Spleen (tissue), 11 donors: ENCODE results near the gene DOCK4. TPM values are rescaled to one million over a fixed set of nuclear protein-coding genes. Genes with fewer than 3 reads are reported as not detected.

Experiments used
- DNase-seq: peaks from one replicate; pipeline ENCODE4 v3.0.0-alpha.2; 2020
- H3K27ac ChIP-seq, 8 donors: fragments of 200-600 bp; sonication (generic) in 7 of 8; 1 replicate in 4 of 8; 2 replicates in 4 of 8; pipeline versions ENCODE4 v1.5.0 to v1.8.0; 2016 to 2021; ENCODE audit warnings: inconsistent platforms in 4 of 8, mild to moderate bottlenecking in 4 of 8, moderate library complexity in 1 of 8
- H3K27me3 ChIP-seq, 7 donors: fragments of 200-600 bp; sonication (generic) in 6 of 7; replicated peaks in 1 of 7; 1 replicate in 4 of 7; 2 replicates in 3 of 7; pipeline versions ENCODE4 v1.5.0 to v1.8.0; 2016 to 2021; ENCODE audit warnings: inconsistent platforms in 3 of 7, mild to moderate bottlenecking in 1 of 7
- H3K36me3 ChIP-seq, 6 donors: fragments of 200-600 bp; sonication (generic) in 5 of 6; 1 replicate in 4 of 6; 2 replicates in 2 of 6; pipeline versions ENCODE4 v1.5.0 to v1.8.0; 2016 to 2021; ENCODE audit warnings: inconsistent platforms in 2 of 6
- H3K4me1 ChIP-seq, 6 donors: fragments of 200-600 bp; sonication (generic) in 5 of 6; 1 replicate in 3 of 6; 2 replicates in 3 of 6; pipeline versions ENCODE4 v1.5.0 to v1.8.0; 2016 to 2021; ENCODE audit warnings: inconsistent platforms in 3 of 6
- H3K4me3 ChIP-seq, 8 donors: fragments of 200-600 bp; sonication (generic) in 7 of 8; 1 replicate in 4 of 8; 2 replicates in 4 of 8; pipeline versions ENCODE4 v1.5.0 to v1.8.0; 2016 to 2021; ENCODE audit warnings: inconsistent platforms in 4 of 8, mild to moderate bottlenecking in 4 of 8, moderate library complexity in 2 of 8
- H3K9me3 ChIP-seq, 8 donors: fragments of 200-600 bp; sonication (generic) in 7 of 8; 1 replicate in 4 of 8; 2 replicates in 4 of 8; pipeline versions ENCODE4 v1.5.0 to v1.8.0; 2016 to 2021; ENCODE audit warnings: inconsistent platforms in 4 of 8
- POLR2A ChIP-seq, 3 donors: fragments of 450-650 bp; IDR thresholded peaks; one replicate each; pipeline ENCODE4 v1.5.1; 2017; ENCODE audit warnings: antibody characterized with exemption in 3 of 3, mild to moderate bottlenecking in 1 of 3
- POLR2AphosphoS5 ChIP-seq, 3 donors: sonication (generic); formaldehyde crosslinking; IDR thresholded peaks; one replicate each; pipeline ENCODE4 v1.5.1; 2017; ENCODE audit warnings: antibody characterized with exemption in 3 of 3
- WGBS, 5 donors: extraction: QIAGEN DNeasy Blood & Tissue Kit in 3 of 5; methylation state at CpG; one replicate each; pipeline versions ENCODE4 v1.1.5 to v1.1.7; 2013 to 2018; 5-methylcytosine and 5-hydroxymethylcytosine counted together
- intact Hi-C: fragments of 100-400 bp; cut with DNase I; formaldehyde crosslinking; loops from one replicate; pipeline ENCODE4 v1.15.0; 2023; ENCODE audit warnings: low total_unique reads
- polyA plus RNA-seq, 3 donors: library from polyadenylated mRNA; stranded (reverse); fragments of 200-250 nt; gene quantifications; one replicate each; pipeline ENCODE4 v1.2.1, GENCODE V29; 2013
- total RNA-seq, 7 donors: library from RNA; depleted of rRNA in 3 of 7; stranded (reverse); fragments of >200 nt in 3 of 7; fragmentation: NEBNext Ultra II Directional in 4 of 7; extraction: Animal tissue kit (Norgen Biotek cat#: 25700) in 4 of 7; gene quantifications; one replicate each; pipeline versions ENCODE4 v1.1.0 to v1.2.1, GENCODE V29; 2016 to 2021
- TF ChIP-seq, protein P1 (sequence below), 11 experiments: fragments of 200-600 bp in 7 of 11; fragments of 450-650 bp in 4 of 11; sonication (generic) in 4 of 11; IDR thresholded peaks in 8 of 11; conservative IDR thresholded peaks in 3 of 11; 1 replicate in 7 of 11; 2 replicates in 4 of 11; pipeline versions ENCODE4 v1.4.0 to v1.8.0; 2016 to 2021; ENCODE audit warnings: antibody characterized with exemption in 11 of 11, inconsistent platforms in 4 of 11, mild to moderate bottlenecking in 1 of 11
- donor health status: healthy with polysubstance abuse.
- donor health status: DM: no; HTN: no; CAD: no; lungs with moderate emphysema.
- donor health status: DM: no; HTN: no; CAD: no.
- donor health status: Bipolar disorder and iron deficiency.
- donor health status: healthy.
- donor health status: DM: no; HTN: no; CAD: no.
- donor health status: DM: yes; HTN: yes; CAD: no.

Gene DOCK4
- total and polyA plus RNA-seq, 10 donors: 1.4 to 26.9 (median 14.2) TPM

DNA sequence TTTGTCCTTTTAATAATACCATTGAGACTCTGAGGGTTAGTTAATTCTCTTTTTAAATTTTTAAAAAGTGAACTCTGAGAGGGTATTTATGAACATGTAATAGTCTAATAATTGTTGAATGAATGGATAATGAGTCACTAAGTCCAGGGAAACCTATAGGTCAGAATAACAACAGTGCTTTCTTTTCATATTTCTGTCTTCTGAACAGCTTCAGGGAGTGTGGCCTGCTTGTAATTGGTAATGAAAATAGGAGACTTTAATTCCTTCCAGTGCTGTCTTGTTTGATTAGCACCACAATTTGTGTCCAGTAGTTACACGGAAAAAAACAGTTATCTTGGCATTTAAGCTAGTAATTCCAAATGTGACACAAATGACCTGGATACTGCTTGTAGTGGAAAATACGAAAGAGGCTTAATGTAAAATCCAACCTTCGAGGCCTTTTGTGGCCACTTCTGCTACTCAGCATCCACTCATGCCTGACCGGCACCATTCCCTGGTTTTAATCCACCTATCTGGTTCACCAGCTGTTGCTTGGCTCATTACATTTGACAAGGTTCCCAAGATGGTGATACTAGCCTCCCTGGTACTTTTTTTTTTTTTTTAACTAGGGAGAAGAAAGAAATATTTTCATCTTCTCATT, 494.7 kb downstream of the DOCK4 start:
- Histone ChIP-seq H3K36me3 (no peaks in the 10 kb centered on the region), H3K27me3 (no peaks in the 10 kb centered on the region), H3K27ac (no peak overlapping the region), H3K4me3 (no peak overlapping the region), H3K9me3 (peaks cover 0 to 6% (median 0%) of the 10 kb centered on the region in 8 donors), H3K4me1 (no peaks in the 10 kb centered on the region)
- WGBS, 5 donors: 78 to 91% (median 83%) methylated on average over 4 of the region's 4 CpGs
- intact Hi-C loops: no loop called here
- no peak for TF ChIP-seq POLR2AphosphoS5 (IDR thresholded peaks at IDR 0.05)
- TF ChIP-seq, protein P1, sequence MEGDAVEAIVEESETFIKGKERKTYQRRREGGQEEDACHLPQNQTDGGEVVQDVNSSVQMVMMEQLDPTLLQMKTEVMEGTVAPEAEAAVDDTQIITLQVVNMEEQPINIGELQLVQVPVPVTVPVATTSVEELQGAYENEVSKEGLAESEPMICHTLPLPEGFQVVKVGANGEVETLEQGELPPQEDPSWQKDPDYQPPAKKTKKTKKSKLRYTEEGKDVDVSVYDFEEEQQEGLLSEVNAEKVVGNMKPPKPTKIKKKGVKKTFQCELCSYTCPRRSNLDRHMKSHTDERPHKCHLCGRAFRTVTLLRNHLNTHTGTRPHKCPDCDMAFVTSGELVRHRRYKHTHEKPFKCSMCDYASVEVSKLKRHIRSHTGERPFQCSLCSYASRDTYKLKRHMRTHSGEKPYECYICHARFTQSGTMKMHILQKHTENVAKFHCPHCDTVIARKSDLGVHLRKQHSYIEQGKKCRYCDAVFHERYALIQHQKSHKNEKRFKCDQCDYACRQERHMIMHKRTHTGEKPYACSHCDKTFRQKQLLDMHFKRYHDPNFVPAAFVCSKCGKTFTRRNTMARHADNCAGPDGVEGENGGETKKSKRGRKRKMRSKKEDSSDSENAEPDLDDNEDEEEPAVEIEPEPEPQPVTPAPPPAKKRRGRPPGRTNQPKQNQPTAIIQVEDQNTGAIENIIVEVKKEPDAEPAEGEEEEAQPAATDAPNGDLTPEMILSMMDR (IDR thresholded peaks at IDR 0.05 in 8 of 11, conservative IDR thresholded peaks at IDR 0.05 in 3 of 11): no peak
- no peak for DNase-seq

DNA sequence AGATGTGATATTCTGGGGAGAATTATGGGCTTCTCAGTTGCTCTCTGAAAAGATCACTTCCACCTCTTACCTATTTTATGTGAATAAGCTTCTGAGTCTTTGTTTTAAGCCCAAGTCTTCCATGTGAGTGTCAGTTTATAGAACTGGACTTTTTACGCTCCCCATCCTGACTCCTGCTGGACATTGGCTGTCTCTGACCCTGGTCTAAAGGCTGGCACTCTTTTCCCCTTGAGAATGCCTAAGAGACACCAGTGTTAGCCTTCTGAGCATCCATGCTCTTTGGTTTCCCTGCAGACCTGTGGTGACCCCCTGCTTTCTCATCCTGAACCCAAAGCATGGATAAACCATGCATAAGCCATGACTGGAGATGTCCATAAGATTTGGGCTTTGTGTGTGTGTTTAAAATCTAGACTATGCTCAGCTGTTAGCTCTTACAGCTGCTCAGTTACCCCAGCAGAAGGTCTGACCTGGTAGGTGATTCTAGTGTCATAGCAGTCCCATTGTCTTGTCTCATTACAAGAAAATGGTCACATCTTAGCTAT, 495.3 kb downstream of the DOCK4 start:
- intact Hi-C loops: no loop called here
- Histone ChIP-seq H3K4me3 (no peak overlapping the region), H3K9me3 (peaks cover 0 to 10% (median under 1%) of the 10 kb centered on the region in 8 donors), H3K36me3 (no peaks in the 10 kb centered on the region), H3K4me1 (no peaks in the 10 kb centered on the region), H3K27me3 (peaks cover 0 to 4% (median 0%) of the 10 kb centered on the region in 7 donors), H3K27ac (no peak overlapping the region)
- TF ChIP-seq, protein P1 (IDR thresholded peaks at IDR 0.05 in 8 of 11, conservative IDR thresholded peaks at IDR 0.05 in 3 of 11): no peak
- no peak for TF ChIP-seq POLR2A (IDR thresholded peaks at IDR 0.05)
- no peak for TF ChIP-seq POLR2AphosphoS5 (IDR thresholded peaks at IDR 0.05)
- WGBS, 5 donors: 77 to 92% (median 88%) methylated on average over 1 of the region's 1 CpG
- no peak for DNase-seq

DNA sequence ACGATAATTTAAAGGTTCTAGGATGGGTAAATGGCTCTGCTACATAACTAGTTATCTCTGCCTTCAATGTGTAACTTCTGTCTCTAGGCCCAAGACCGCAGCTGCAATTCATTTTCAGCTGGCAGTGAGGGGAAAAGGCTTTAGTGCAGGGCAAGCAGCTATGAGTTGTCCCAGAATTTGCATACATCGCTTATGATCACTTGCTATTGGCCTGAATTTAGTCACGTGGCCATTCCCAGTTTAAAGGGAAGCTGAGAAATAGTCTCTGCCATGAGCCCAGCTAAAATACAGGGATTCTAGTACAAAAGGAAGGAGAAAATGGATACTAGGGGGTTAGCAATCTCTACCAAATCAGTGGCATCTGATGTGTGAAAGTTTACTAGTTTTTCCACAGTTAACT, 498.1 kb downstream of the DOCK4 start:
- Histone ChIP-seq H3K4me1 (no peaks in the 10 kb centered on the region), H3K27ac (no peak overlapping the region), H3K36me3 (no peaks in the 10 kb centered on the region), H3K4me3 (no peak overlapping the region), H3K9me3 (peaks cover 0 to 18% (median 3%) of the 10 kb centered on the region in 8 donors), H3K27me3 (peaks cover 0 to 9% (median 0%) of the 10 kb centered on the region in 7 donors)
- no peak for DNase-seq
- TF ChIP-seq, protein P1 (IDR thresholded peaks at IDR 0.05 in 8 of 11, conservative IDR thresholded peaks at IDR 0.05 in 3 of 11): no peak
- no peak for TF ChIP-seq POLR2AphosphoS5 (IDR thresholded peaks at IDR 0.05)
- TF ChIP-seq POLR2A (IDR thresholded peaks at IDR 0.05): no peak
- intact Hi-C loops: no loop called here
- WGBS, 5 donors: 75 to 85% (median 82%) methylated on average over 4 of the region's 4 CpGs

DNA sequence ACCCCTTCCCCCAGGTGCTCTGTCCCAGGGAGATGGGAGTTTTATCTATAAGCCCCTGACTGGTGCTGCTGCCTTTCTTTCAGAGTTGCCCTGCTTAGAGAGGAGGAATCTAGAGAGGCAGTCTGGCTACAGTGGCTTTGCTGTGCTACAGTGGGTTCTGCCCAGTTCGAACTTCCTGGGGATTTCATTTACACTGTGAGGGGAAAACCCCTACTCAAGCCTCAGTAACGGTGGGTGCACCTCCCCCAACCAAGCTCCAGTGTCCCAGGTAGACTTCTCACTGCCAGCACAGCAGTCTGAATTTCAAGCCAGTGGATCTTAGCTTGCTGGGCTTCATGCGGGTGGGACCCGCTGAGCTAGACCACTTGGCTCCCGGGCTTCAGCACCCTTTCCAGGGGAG, 500.4 kb downstream of the DOCK4 start:
- Histone ChIP-seq H3K4me1 (no peaks in the 10 kb centered on the region), H3K9me3 (peaks cover 0 to 18% (median 3%) of the 10 kb centered on the region in 8 donors), H3K36me3 (no peaks in the 10 kb centered on the region), H3K27ac (no peak overlapping the region), H3K4me3 (no peak overlapping the region), H3K27me3 (peaks cover 0 to 9% (median 0%) of the 10 kb centered on the region in 7 donors)
- TF ChIP-seq POLR2AphosphoS5 (IDR thresholded peaks at IDR 0.05): no peak
- TF ChIP-seq POLR2A (IDR thresholded peaks at IDR 0.05): no peak
- TF ChIP-seq, protein P1 (IDR thresholded peaks at IDR 0.05 in 8 of 11, conservative IDR thresholded peaks at IDR 0.05 in 3 of 11): no peak
- no peak for DNase-seq
- intact Hi-C loops: no loop called here
- WGBS, 5 donors: 70 to 88% (median 80%) methylated on average over 2 to 5 of the region's 5 CpGs
